ENCODE results near the gene WDR83. TPM values are rescaled to one million over a fixed set of nuclear protein-coding genes. Genes with fewer than 3 reads are reported as not detected.

The WDR83 gene
- total and polyA plus RNA-seq, 2 of the 8 experiments (the other 6 are each of a cell fraction or from before 2014, with no cell fraction given), result 12.6 to 15.3 TPM

- TF ChIP-seq CHD7 (IDR thresholded peaks at IDR 0.05; ENCODE audit: insufficient replicate concordance, low read length), result no peak
- no peak for TF ChIP-seq ZNF274 (IDR thresholded peaks at IDR 0.05; ENCODE audit: borderline replicate concordance, extremely low read depth, low read length)
- TF ChIP-seq MAFK (IDR thresholded peaks at IDR 0.05; ENCODE audit: low read depth, low read length), result no peak
These were observed 13.4 kb downstream of the WDR83 start (continued) for GRCh38 chr19:12680034-12680433.

Measured in H1 (cell line).